GM18873 (cell line): ENCODE data around the gene TRIM39.
"Not testable (repeated sequence)": the region's sequence is repeated elsewhere in the genome, so short reads cannot be mapped to it uniquely, and the experiment has no call there.

Experiments used
- ATAC-seq: cut with Tn5 transposase; IDR thresholded peaks from one replicate; pipeline ENCODE4 v1.9.1; 2021; ENCODE audit warnings: mild to moderate bottlenecking, moderate library complexity, moderate number of reproducible peaks; ENCODE audit not compliant: unreplicated experiment, low FRiP score

Gene TRIM39

DNA sequence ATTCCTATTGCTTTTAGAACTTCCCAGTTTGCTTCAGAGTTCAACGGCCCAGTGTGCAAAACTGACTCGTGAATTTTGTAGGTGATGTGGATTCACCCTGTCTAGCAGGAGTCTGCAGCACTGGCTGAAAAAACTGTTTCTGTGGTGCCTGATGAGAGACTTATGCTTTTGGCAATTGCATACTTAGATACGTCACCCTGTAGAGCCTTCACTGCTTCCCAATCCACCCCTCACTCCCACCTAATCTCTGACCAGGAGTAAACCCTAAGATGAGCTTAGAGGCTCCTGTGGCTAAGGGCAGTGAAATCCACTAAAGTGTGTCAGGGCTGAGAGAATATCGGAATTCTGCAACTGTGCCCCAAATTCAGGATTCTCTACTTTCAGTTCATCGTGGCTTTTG, 32.5 kb downstream of the TRIM39 start:
- ATAC-seq, result no peak

DNA sequence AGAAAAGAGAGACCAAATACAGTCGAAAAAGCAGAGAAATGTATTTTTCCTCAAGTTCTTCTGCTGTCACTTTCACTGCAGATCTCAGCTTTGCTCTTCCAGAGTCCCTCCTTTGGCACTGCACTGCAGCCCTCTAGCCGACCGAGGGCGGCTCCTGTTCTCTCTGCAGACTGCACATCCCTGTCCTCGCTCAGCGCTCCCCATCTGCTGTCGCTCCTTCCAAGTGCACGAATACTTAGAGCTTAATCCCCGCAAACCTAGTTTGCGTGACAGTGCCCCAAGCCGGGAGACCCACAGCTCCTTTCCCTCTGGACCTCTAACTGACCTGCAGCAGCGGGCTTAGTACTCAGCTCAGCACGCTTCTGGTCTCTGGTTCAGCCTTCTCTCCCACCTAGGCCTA, 33.4 kb downstream of the TRIM39 start:
- ATAC-seq, result no peak

DNA sequence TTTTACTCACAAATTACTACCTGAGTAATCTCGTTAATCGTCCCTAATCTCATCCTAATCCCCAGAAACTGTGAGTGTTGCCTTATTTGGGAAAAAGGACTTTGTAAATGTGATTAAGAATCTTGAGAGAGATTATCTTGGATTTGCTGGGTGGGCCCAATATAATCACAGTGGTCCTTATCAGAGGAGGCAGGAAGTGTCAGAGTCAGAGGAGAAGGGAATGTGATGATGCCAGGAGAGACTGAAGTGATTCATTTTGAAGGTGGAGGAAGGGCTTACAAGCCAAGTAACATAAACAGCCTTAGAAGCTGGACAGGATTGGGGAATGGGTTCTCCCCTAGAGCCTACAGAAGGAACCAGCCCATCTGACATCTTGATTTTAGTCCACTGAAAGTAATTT, 34.9 kb downstream of the TRIM39 start:
- no peak for ATAC-seq

DNA sequence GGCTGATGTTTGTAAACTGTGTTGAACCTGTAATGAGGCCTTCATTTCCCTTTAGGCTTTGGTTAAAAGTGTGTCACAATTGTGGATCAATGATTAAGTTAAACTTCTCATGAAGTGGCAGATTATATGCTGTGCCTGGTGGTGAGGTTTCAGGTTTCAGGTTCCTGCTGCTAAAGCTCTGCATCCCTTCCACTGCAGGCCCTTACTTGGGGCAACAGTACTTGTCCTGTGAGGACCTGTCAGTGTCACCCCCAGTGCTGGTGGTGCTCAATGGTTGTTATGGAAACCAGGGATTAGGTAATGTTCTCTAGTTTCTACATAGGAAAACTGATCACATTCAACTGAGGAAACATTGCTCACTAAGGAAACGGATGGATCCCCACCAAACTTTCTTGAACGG, 36.7 kb downstream of the TRIM39 start:
- no peak for ATAC-seq

DNA sequence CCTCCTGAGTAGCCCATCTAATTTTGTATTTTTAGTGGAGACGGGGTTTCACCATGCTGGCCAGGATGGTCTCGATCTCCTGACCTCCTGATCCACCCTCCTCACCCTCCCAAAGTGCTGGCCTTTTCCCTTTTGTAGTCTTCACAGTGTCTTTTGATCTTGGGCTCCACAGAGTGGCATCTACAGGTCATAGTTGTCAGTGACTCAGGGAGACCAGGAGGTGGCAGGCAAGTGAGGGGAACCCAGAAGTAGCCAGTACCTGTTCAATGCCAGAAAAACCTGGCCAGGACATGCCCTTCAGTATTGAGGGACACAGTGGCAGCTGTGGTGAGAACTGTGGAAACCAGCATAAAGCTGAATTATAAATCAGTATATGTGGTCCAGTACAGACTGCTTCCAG, 37.9 kb downstream of the TRIM39 start:
- no peak for ATAC-seq

DNA sequence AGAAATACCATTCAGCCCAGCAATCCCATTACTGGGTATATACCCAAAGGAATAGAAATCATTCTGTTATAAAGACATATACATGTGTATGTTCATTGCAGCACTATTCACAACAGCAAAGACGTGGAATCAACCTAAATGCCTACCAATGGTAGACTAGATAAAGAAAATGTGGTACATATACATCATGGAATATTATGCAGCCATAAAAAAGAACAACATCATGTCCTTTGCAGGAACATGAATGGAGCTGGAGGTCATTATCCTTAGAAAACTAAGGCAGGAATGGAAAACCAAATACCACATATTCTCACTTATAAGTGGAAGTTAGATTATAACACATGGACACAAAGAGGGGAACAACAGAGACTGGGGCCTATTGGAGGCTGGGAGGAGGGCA, 42.6 kb downstream of the TRIM39 start:
- ATAC-seq, result not testable (repeated sequence)

DNA sequence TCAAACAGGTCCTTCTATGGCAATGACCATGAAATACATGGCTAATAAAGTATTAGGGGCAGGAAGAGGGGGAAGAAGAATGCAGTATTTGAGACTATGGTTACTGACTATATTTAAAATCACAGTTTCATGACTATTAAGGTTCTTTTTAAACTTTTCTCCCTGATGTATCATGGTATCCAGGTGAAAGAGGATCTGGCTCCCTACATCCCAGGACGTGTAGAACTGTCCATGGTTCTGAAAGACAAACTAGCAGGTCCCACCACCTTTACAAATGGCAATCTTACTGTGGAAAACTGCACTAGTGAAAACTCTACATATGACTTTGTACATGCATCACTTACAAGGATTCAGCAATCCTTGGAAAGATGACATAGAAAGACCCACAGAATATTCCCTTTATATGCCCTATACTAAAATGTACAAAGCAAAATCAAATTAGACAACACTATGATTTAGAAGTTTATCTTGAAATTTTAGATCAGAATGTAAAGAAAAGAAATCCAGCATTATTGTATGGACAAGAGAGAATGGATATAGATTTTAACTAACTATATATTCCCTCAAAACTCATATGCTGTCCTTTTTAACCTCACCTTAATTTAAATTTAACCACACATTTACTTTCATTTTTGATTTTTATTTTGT, 51.7 kb downstream of the TRIM39 start:
- no peak for ATAC-seq

DNA sequence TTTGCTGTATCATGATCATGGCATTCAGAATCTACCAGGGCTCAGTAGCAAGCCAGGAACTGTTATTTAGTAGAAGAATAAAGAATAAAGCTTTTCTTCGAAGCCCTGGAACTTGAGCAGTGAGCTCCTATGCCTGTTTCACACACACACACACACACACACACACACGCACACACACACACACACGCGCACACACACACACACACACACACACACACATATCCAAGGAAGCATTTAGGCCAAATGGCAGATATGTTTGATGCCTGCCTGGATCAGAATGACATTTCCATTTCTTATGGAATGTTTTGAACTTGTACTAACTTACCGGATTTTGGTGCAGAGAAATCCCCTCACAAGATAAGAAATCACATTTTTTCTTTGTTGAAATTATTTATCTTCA, 53.7 kb downstream of the TRIM39 start:
- ATAC-seq, result no peak

DNA sequence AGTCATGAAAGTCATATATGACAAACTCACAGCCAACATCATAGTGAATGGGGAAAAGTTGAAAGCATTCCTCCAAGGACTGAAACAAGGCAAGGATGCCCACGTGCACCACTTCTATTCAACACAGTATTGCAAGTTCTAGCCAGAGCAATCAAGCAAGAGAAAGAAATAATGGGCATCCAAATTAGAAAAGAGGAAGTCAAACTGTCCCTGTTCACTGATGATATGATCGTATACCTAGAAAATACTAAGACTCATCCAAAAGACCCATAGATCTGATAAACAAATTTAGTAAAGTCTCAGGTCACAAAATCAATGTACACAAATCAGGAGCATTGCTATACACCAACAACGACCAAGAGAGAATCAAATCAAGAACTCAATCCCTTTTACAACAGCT, 59.4 kb downstream of the TRIM39 start:
- no peak for ATAC-seq

DNA sequence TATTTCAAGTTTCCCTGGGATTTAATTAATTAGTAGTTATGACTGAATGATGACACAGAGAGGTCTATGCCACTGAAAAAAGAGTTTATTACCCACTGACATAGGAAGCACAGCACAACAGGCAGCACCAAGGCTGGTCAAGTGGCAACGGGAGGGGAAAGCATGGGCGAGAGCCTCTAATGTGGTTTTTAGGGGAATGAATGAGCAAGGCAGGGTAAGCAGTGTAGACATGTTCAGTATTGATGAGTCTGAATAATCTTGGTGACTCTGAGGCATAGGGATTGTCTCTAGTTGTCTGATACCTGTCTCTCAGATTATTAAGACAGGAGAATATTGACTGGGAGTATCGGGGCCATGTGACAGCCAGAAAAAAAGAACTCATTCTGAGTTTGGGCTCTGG, 64.5 kb downstream of the TRIM39 start:
- ATAC-seq, result no peak
